H1 (cell line): Measurements from ENCODE around the gene PSMD6. TPM values are rescaled to one million over a fixed set of nuclear protein-coding genes. Genes with fewer than 3 reads are reported as not detected.

Experiments used
- CTCF ChIA-PET: fragments of 300-600 bp; sonication (Branson Sonifier 250); formaldehyde crosslinking; loops from one replicate; lab custom pipeline; 2021; ENCODE audit not compliant: partially characterized antibody; lab: Charles Lee
- POLR2A ChIA-PET: fragments of 300-600 bp; sonication (Branson Sonifier 250); formaldehyde crosslinking; loops from one replicate; lab custom pipeline; 2021; ENCODE audit warnings: inconsistent platforms; ENCODE audit not compliant: partially characterized antibody; lab: Charles Lee
- DNase-seq, 2 experiments: peaks; one replicate each; pipeline versions ENCODE4 v3.0.0 to v3.0.0-alpha.2; 2010 to 2022; ENCODE audit warnings: low spot score in 2 of 2, low read depth in 1 of 2, mixed read lengths in 1 of 2
- FAIRE-seq: peaks from 2 replicates; lab custom pipeline; 2011; peaks lifted over from hg19 to GRCh38; lab: Jason Lieb, UNC
- H2AFZ ChIP-seq: 2 replicates; pipeline ENCODE4 v1.8.1; 2012; ENCODE audit warnings: low read length, inconsistent platforms
- H2AK5ac ChIP-seq: 2 replicates; pipeline ENCODE4 v1.6.1; 2013; ENCODE audit warnings: low read depth, low read length
- H2BK120ac ChIP-seq: replicated peaks from 2 replicates; pipeline ENCODE3; 2013; ENCODE audit warnings: low read depth, low read length, inconsistent platforms
- H2BK12ac ChIP-seq: 2 replicates; pipeline ENCODE4 v1.6.1; 2013; ENCODE audit warnings: low read depth, low read length
- H2BK15ac ChIP-seq: 2 replicates; pipeline ENCODE4 v1.6.1; 2013; ENCODE audit warnings: low read length
- H2BK20ac ChIP-seq: 2 replicates; pipeline ENCODE4 v1.6.1; 2013; ENCODE audit warnings: low read length
- H2BK5ac ChIP-seq: 2 replicates; pipeline ENCODE4 v1.6.1; 2013; ENCODE audit warnings: low read depth, low read length
- H3K14ac ChIP-seq: 2 replicates; pipeline ENCODE4 v1.6.1; 2013; ENCODE audit warnings: inconsistent platforms; ENCODE audit not compliant: insufficient read length
- H3K18ac ChIP-seq: 2 replicates; pipeline ENCODE4 v1.6.1; 2013; ENCODE audit warnings: low read length; ENCODE audit errors: extremely low read depth
- H3K23ac ChIP-seq: 2 replicates; pipeline ENCODE4 v1.6.1; 2013; ENCODE audit warnings: inconsistent platforms; ENCODE audit not compliant: insufficient read length
- H3K23me2 ChIP-seq: 2 replicates; pipeline ENCODE4 v1.6.1; 2013; ENCODE audit warnings: low read depth, low read length
- H3K27ac ChIP-seq: 2 replicates; pipeline ENCODE4 v1.6.1; 2011; ENCODE audit warnings: low read depth, low read length, inconsistent platforms
- H3K27me3 ChIP-seq, 4 experiments: replicated peaks in 1 of 4; 1 replicate in 1 of 4; 2 replicates in 3 of 4; pipeline versions ENCODE4 v1.6.1 to v1.8.1; 2011 to 2013; ENCODE audit warnings: low read length in 3 of 4, mild to moderate bottlenecking in 3 of 4, inconsistent platforms in 2 of 4, mixed read lengths in 2 of 4, moderate library complexity in 1 of 4; ENCODE audit not compliant: control insufficient read depth in 3 of 4, insufficient read depth in 3 of 4; ENCODE audit errors: extremely low read depth in 1 of 4
- H3K36me3 ChIP-seq, 4 experiments: 2 replicates each; pipeline versions ENCODE4 v1.6.1 to v1.8.1; 2011 to 2013; ENCODE audit warnings: mild to moderate bottlenecking in 4 of 4, low read length in 3 of 4, moderate library complexity in 2 of 4, control low read depth in 1 of 4, inconsistent platforms in 1 of 4; ENCODE audit not compliant: insufficient read depth in 4 of 4, control insufficient read depth in 2 of 4
- H3K4ac ChIP-seq: replicated peaks from 2 replicates; pipeline ENCODE3; 2013; ENCODE audit warnings: low read length, low read depth, mixed read lengths, inconsistent platforms; ENCODE audit not compliant: insufficient read length
- H3K4me1 ChIP-seq, 4 experiments: replicated peaks in 1 of 4; 1 replicate in 1 of 4; 2 replicates in 3 of 4; pipeline versions ENCODE4 v1.6.1 to v1.8.1; 2011 to 2013; ENCODE audit warnings: low read length in 3 of 4, inconsistent platforms in 2 of 4, mixed read lengths in 1 of 4; ENCODE audit not compliant: insufficient read depth in 4 of 4, control insufficient read depth in 3 of 4
- H3K4me2 ChIP-seq, 2 experiments: 2 replicates each; pipeline versions ENCODE4 v1.6.1 to v1.8.1; 2011 to 2013; ENCODE audit warnings: low read depth in 2 of 2, low read length in 2 of 2, control low read depth in 1 of 2, inconsistent platforms in 1 of 2, mild to moderate bottlenecking in 1 of 2; ENCODE audit not compliant: insufficient read depth in 1 of 2
- H3K4me3 ChIP-seq, 4 experiments: fragments of 200-600, 300-600 bp in 1 of 4; sonication (generic), shearing (Covaris generic), sonication (Bioruptor Twin) in 1 of 4; 2 replicates each; pipeline versions ENCODE4 v1.5.1 to v1.8.1; 2011 to 2016; ENCODE audit warnings: low read length in 4 of 4, low read depth in 3 of 4, control low read depth in 2 of 4, inconsistent platforms in 2 of 4, mild to moderate bottlenecking in 2 of 4, mixed read lengths in 1 of 4, moderate library complexity in 1 of 4; ENCODE audit not compliant: insufficient read depth in 2 of 4; ENCODE audit errors: extremely low read depth in 1 of 4
- H3K56ac ChIP-seq: replicated peaks from 2 replicates; pipeline ENCODE3; 2013; ENCODE audit warnings: low read depth, mild to moderate bottlenecking, mixed read lengths, low read length, inconsistent platforms; ENCODE audit not compliant: insufficient read length
- H3K79me1 ChIP-seq: 2 replicates; pipeline ENCODE4 v1.6.1; 2013; ENCODE audit warnings: low read depth, low read length, control low read depth
- H3K79me2 ChIP-seq, 2 experiments: 2 replicates each; pipeline versions ENCODE4 v1.6.1 to v1.8.1; 2012 to 2013; ENCODE audit warnings: low read length in 2 of 2, mild to moderate bottlenecking in 2 of 2, inconsistent platforms in 1 of 2; ENCODE audit not compliant: insufficient read depth in 2 of 2, control insufficient read depth in 1 of 2
- H3K9ac ChIP-seq, 4 experiments: replicated peaks in 1 of 4; 1 replicate in 1 of 4; 2 replicates in 3 of 4; pipeline versions ENCODE4 v1.6.1 to v1.8.1; 2011 to 2013; ENCODE audit warnings: low read depth in 3 of 4, low read length in 3 of 4, control low read depth in 2 of 4, mild to moderate bottlenecking in 2 of 4, moderate library complexity in 2 of 4, inconsistent platforms in 1 of 4; ENCODE audit errors: extremely low read depth in 1 of 4
- H3K9me3 ChIP-seq, 2 experiments: 2 replicates each; pipeline versions ENCODE4 v1.6.1 to v1.8.1; 2012 to 2013; ENCODE audit warnings: mild to moderate bottlenecking in 2 of 2, moderate library complexity in 2 of 2, control low read depth in 1 of 2, inconsistent platforms in 1 of 2, low read depth in 1 of 2, low read length in 1 of 2, mixed read lengths in 1 of 2; ENCODE audit not compliant: insufficient read depth in 2 of 2
- H4K20me1 ChIP-seq, 2 experiments: replicated peaks in 1 of 2; 2 replicates each; pipeline versions ENCODE3 to v1.8.1; 2011 to 2013; ENCODE audit warnings: inconsistent platforms in 2 of 2, low read length in 2 of 2, mild to moderate bottlenecking in 1 of 2; ENCODE audit not compliant: insufficient read depth in 2 of 2, control insufficient read depth in 1 of 2
- H4K5ac ChIP-seq: 2 replicates; pipeline ENCODE4 v1.6.1; 2013; ENCODE audit warnings: low read length, low read depth, mixed read lengths, inconsistent platforms; ENCODE audit not compliant: insufficient read length
- H4K8ac ChIP-seq: 2 replicates; pipeline ENCODE4 v1.8.0; 2013; ENCODE audit warnings: mild to moderate bottlenecking, moderate library complexity, low read length, inconsistent platforms; ENCODE audit not compliant: insufficient read depth; ENCODE audit errors: extremely low read depth
- H4K91ac ChIP-seq: replicated peaks from 2 replicates; pipeline ENCODE3; 2013; ENCODE audit warnings: low read length, mixed read lengths, inconsistent platforms; ENCODE audit not compliant: insufficient read length
- BCL11A ChIP-seq, 2 experiments: IDR thresholded peaks; one replicate each; pipeline ENCODE4 v1.6.1; 2011; ENCODE audit warnings: low read depth in 2 of 2, low read length in 2 of 2, mild to moderate bottlenecking in 2 of 2
- CEBPB ChIP-seq: IDR thresholded peaks from 2 replicates; pipeline ENCODE4 v1.6.1; 2012; ENCODE audit warnings: low read depth, low read length
- CREB1 ChIP-seq: IDR thresholded peaks from 2 replicates; pipeline ENCODE4 v1.6.1; 2012; ENCODE audit warnings: inconsistent platforms
- CTBP2 ChIP-seq: IDR thresholded peaks from 2 replicates; pipeline ENCODE4 v1.7.0; 2011; ENCODE audit warnings: borderline replicate concordance, mild to moderate bottlenecking, moderate library complexity, mixed read lengths, low read length; ENCODE audit not compliant: insufficient read depth, insufficient read length
- GABPA ChIP-seq: IDR thresholded peaks from 2 replicates; pipeline ENCODE4 v1.6.1; 2011; ENCODE audit warnings: mild to moderate bottlenecking, low read length, moderate library complexity, borderline replicate concordance; ENCODE audit not compliant: insufficient read depth
- JUND ChIP-seq: IDR thresholded peaks from 2 replicates; pipeline ENCODE4 v1.6.1; 2011; ENCODE audit warnings: mild to moderate bottlenecking, improper control_type of control experiment, low read length
- MAFK ChIP-seq: IDR thresholded peaks from 2 replicates; pipeline ENCODE4 v1.6.1; 2012; ENCODE audit warnings: low read depth, mild to moderate bottlenecking, improper control_type of control experiment, low read length
- PHF8 ChIP-seq: fragments of 200-600 bp; sonication (generic); conservative IDR thresholded peaks from 2 replicates; pipeline ENCODE4 v1.7.1; 2012; ENCODE audit warnings: low read depth, mild to moderate bottlenecking, inconsistent platforms, low read length, moderate library complexity
- POLR2A ChIP-seq, 2 experiments: IDR thresholded peaks; 1 replicate in 1 of 2; 2 replicates in 1 of 2; pipeline ENCODE4 v1.6.1; 2011; ENCODE audit warnings: low read depth in 2 of 2, low read length in 2 of 2, mild to moderate bottlenecking in 2 of 2; ENCODE audit errors: control extremely low read depth in 1 of 2
- RNF2 ChIP-seq: fragments of 200-900, 300-1000 bp; sonication (generic); IDR thresholded peaks from 2 replicates; pipeline ENCODE4 v1.7.1; 2016; ENCODE audit warnings: borderline replicate concordance, low read depth, mild to moderate bottlenecking, antibody characterized with exemption, low read length; ENCODE audit not compliant: poor library complexity, severe bottlenecking; ENCODE audit errors: missing control alignments
- TCF12 ChIP-seq: IDR thresholded peaks from 2 replicates; pipeline ENCODE4 v1.6.1; 2011; ENCODE audit warnings: low read depth, mild to moderate bottlenecking, low read length
- TEAD4 ChIP-seq: IDR thresholded peaks from 2 replicates; pipeline ENCODE4 v1.6.1; 2012; ENCODE audit warnings: low read depth, low read length, inconsistent platforms, mixed read lengths
- YY1 ChIP-seq: IDR thresholded peaks from 2 replicates; pipeline ENCODE4 v1.6.1; 2011; ENCODE audit warnings: low read depth, mild to moderate bottlenecking, low read length
- WGBS, 2 experiments: shearing (Covaris generic) in 1 of 2; methylation state at CpG; one replicate each; pipeline versions ENCODE4 v1.1.6 to v1.1.7; 2013 to 2015; ENCODE audit warnings: low lambda C conversion rate in 2 of 2, mixed read lengths in 2 of 2, inconsistent platforms in 1 of 2, low coverage in 1 of 2, missing lambda C conversion rate in 1 of 2; ENCODE audit not compliant: insufficient replicate concordance in 2 of 2, insufficient coverage in 1 of 2, insufficient read length in 1 of 2; ENCODE audit errors: extremely low coverage in 1 of 2, missing lambda C conversion rate in 1 of 2; 5-methylcytosine and 5-hydroxymethylcytosine counted together
- polyA plus RNA-seq, 7 experiments: library from polyadenylated mRNA; depleted of rRNA in 3 of 7; stranded (reverse) in 5 of 7; unstranded in 2 of 7; fragments of >200 nt in 5 of 7; fragments of 200-250 nt in 2 of 7; gene quantifications; 1 replicate in 5 of 7; 2 replicates in 1 of 7; 4 replicates in 1 of 7; pipeline versions ENCODE4 v1.2.1 to v1.2.3, GENCODE V29; 2011 to 2013; ENCODE audit warnings: missing spikeins in 2 of 7, mixed read lengths in 2 of 7
- total RNA-seq: library from RNA; stranded (reverse); fragmentation: NEBNext Ultra II Directional; extraction: Animal tissue kit (Norgen Biotek cat#: 25700); gene quantifications from 2 replicates; pipeline ENCODE4 v1.2.1, GENCODE V29; 2021
- TF ChIP-seq, protein P1 (sequence below): IDR thresholded peaks from 2 replicates; pipeline ENCODE4 v1.6.1; 2012; ENCODE audit warnings: low read length, inconsistent platforms

PSMD6 gene
- total and polyA plus RNA-seq, 2 of the 8 experiments (the other 6 are each of a cell fraction or from before 2014, with no cell fraction given), result 43.7 to 104 TPM

DNA sequence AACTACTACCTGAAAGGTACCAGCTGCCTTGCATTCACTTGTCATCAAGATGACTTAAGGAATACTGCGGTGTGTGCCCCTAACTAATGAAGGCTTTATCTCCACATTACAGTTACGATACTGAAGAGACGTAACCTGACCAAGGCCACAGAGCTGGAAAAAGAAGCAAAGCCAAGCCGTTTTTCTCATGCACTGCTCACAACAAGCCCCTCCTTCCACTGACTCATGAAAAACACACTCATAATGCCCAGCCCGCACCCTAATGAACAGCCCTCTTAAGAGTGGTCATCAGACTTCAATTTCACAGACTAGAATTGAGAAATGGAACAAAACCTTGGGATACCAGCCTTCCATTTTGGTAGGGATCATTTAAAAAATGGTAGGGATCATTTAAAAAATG, 11.6 kb downstream of the PSMD6 start:
- no peaks in the 10 kb centered on the region for H3K4me1 ChIP-seq
- H3K56ac ChIP-seq, result no peak overlapping the region
- H2BK15ac ChIP-seq, result no peak overlapping the region
- peaks cover 3% of the 10 kb centered on the region; the same call in 1 of the 2 replicates for H3K79me1 ChIP-seq
- H4K5ac ChIP-seq, result no peak overlapping the region
- DNase-seq (no peak), FAIRE-seq (no peak)
- no peak overlapping the region for H2AK5ac ChIP-seq
- 0 out of 2 replicates have a peak overlapping the region, but pooled peaks have one; percentile 26 for H3K27ac ChIP-seq
- H2BK20ac ChIP-seq, result no peak overlapping the region
- H4K8ac ChIP-seq, result no peak overlapping the region
- H3K36me3 ChIP-seq, result peaks cover 27 to 84% (median 61%) of the 10 kb centered on the region in 4 experiments
- no peak overlapping the region for H2AFZ ChIP-seq
- H2BK12ac ChIP-seq, result no peak overlapping the region
- no peaks in the 10 kb centered on the region; the same call in 1 of the 2 replicates for H3K23me2 ChIP-seq
- no peaks in the 10 kb centered on the region for H3K79me2 ChIP-seq
- WGBS, 2 experiments, result 93% methylated on average over 5 of the region's 5 CpGs; no CpG with 5 or more reads in 1 of the 2 experiments
- H3K23ac ChIP-seq, result no peak overlapping the region
- no peak overlapping the region for H3K14ac ChIP-seq
- H3K9ac ChIP-seq, result no peak overlapping the region
- no peaks in the 10 kb centered on the region for H3K9me3 ChIP-seq
- no peak overlapping the region for H3K4me3 ChIP-seq
- H3K4ac ChIP-seq, result no peak overlapping the region
- no peak overlapping the region for H3K18ac ChIP-seq
- no peak overlapping the region for H2BK120ac ChIP-seq
- ChIA-PET CTCF (no interaction called here), POLR2A (no interaction called here)
- peaks cover 0 to 4% of the 10 kb centered on the region in 2 experiments for H4K20me1 ChIP-seq
- no peak overlapping the region for H3K4me2 ChIP-seq
- no peaks in the 10 kb centered on the region for H3K27me3 ChIP-seq
- H4K91ac ChIP-seq, result no peak overlapping the region
- no peak overlapping the region for H2BK5ac ChIP-seq
- TF ChIP-seq, protein P1, sequence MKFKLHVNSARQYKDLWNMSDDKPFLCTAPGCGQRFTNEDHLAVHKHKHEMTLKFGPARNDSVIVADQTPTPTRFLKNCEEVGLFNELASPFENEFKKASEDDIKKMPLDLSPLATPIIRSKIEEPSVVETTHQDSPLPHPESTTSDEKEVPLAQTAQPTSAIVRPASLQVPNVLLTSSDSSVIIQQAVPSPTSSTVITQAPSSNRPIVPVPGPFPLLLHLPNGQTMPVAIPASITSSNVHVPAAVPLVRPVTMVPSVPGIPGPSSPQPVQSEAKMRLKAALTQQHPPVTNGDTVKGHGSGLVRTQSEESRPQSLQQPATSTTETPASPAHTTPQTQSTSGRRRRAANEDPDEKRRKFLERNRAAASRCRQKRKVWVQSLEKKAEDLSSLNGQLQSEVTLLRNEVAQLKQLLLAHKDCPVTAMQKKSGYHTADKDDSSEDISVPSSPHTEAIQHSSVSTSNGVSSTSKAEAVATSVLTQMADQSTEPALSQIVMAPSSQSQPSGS, result no peak
- TF ChIP-seq CEBPB (no peak), CTBP2 (no peak), TCF12 (no peak), CREB1 (no peak), POLR2A (IDR thresholded peaks at IDR 0.05; ENCODE audit: control extremely low read depth in 1 of 2, low read depth in 2 of 2, low read length in 2 of 2) (no peak), YY1 (no peak), MAFK (no peak), GABPA (no peak), TEAD4 (no peak), RNF2 (no peak), BCL11A (IDR thresholded peaks at IDR 0.05; ENCODE audit: low read depth in 2 of 2, low read length in 2 of 2) (no peak), PHF8 (no peak), JUND (no peak)
